Prostate gland (tissue), 2 donors: ENCODE data around the gene TP53I13. TPM values are rescaled to one million over a fixed set of nuclear protein-coding genes. Genes with fewer than 3 reads are reported as not detected.

Experiments
- DNase-seq: peaks from one replicate; pipeline ENCODE4 v3.0.0-alpha.2; 2019; ENCODE audit warnings: low spot score
- H3K27ac ChIP-seq, 2 donors: fragments of 200-600 bp; sonication (generic); 2 replicates each; pipeline ENCODE4 v1.5.1; 2017 to 2019
- H3K27me3 ChIP-seq: fragments of 200-600 bp; sonication (generic); replicated peaks from 2 replicates; pipeline ENCODE4 v1.5.1; 2019; ENCODE audit not compliant: insufficient read depth
- H3K36me3 ChIP-seq, 2 donors: fragments of 200-600 bp; sonication (generic); 1 replicate in 1 of 2; 2 replicates in 1 of 2; pipeline versions ENCODE4 v1.5.1 to v1.8.1; 2017 to 2019
- H3K4me1 ChIP-seq: fragments of 200-600 bp; sonication (generic); replicated peaks from 2 replicates; pipeline ENCODE4 v1.5.1; 2019
- H3K4me3 ChIP-seq, 2 donors: fragments of 200-600 bp; sonication (generic); 2 replicates each; pipeline ENCODE4 v1.5.1; 2017 to 2019
- H3K9me3 ChIP-seq: fragments of 200-600 bp; sonication (generic); 2 replicates; pipeline ENCODE4 v1.5.1; 2017
- POLR2A ChIP-seq: fragments of 450-650 bp; IDR thresholded peaks from one replicate; pipeline ENCODE4 v1.6.1; 2016; ENCODE audit warnings: antibody characterized with exemption, mild to moderate bottlenecking
- POLR2AphosphoS5 ChIP-seq: sonication (generic); formaldehyde crosslinking; IDR thresholded peaks from one replicate; pipeline ENCODE4 v1.6.1; 2017; ENCODE audit warnings: antibody characterized with exemption
- WGBS: methylation state at CpG from one replicate; pipeline ENCODE4 v1.1.5; 2018; 5-methylcytosine and 5-hydroxymethylcytosine counted together
- intact Hi-C: fragments of 100-400 bp; cut with DNase I; formaldehyde crosslinking; loops from one replicate; pipeline ENCODE4 v1.14.2; 2022
- total RNA-seq, 2 donors: library from RNA; depleted of rRNA; stranded (reverse); fragments of >200 nt; gene quantifications; one replicate each; pipeline ENCODE4 v1.1.0, GENCODE V29; 2016
- TF ChIP-seq, protein P1 (sequence below), 4 experiments: fragments of 200-600 bp in 2 of 4; fragments of 450-650 bp in 2 of 4; sonication (generic) in 2 of 4; IDR thresholded peaks; 1 replicate in 3 of 4; 2 replicates in 1 of 4; pipeline ENCODE4 v1.5.1; 2016 to 2019; ENCODE audit warnings: antibody characterized with exemption in 4 of 4, mild to moderate bottlenecking in 2 of 4, moderate library complexity in 2 of 4

The TP53I13 gene
- total RNA-seq, 2 donors from 2014 or later, result 52.5 to 82.0 TPM

DNA sequence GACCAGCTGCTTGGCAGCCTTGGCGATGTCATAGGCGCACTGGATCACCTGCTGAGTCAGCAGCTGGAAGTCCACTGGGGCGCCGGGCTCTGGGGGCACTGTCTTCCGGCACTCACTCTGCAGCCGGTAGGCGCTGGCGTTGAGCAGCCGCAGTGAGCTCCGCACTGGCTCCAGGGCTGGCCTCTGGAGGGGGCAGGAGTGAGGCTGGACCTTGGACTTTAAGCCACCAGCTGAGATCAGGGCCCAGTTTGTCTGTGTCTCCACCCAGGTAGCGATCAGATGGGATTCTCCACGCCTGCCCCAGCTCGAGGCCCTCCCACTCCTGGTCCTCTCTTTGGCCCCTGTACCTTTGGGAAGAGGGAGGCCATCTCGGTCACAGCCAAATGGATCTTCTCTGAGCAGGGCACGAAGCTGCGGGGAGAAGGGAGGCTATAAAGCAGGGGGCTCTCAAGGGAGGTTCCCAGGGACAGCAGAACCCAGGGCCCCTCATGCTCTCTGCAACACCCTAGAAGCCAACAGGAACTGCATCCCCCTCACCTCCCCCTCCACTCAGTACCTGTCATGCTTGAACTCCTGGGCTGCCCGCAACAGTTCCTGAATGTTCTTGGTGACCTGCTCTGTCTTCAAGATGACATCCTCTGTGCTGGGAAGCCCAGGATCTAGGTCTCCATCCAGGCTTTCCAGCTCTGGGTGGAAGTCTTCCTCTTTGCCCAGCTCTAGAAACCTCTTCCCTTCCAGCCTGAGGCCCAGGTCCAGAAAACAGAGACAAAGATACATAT is 6.4 kb downstream of the TP53I13 start:
- peaks cover 7 to 23% of the 10 kb centered on the region in 2 donors for H3K36me3 ChIP-seq
- no peaks in the 10 kb centered on the region for H3K4me1 ChIP-seq
- H3K27me3 ChIP-seq, result no peaks in the 10 kb centered on the region
- intact Hi-C loops, result no loop called here
- 80% methylated on average over 17 of the region's 17 CpGs for WGBS
- no peak for DNase-seq
- H3K9me3 ChIP-seq, result no peaks in the 10 kb centered on the region
- TF ChIP-seq, protein P1, sequence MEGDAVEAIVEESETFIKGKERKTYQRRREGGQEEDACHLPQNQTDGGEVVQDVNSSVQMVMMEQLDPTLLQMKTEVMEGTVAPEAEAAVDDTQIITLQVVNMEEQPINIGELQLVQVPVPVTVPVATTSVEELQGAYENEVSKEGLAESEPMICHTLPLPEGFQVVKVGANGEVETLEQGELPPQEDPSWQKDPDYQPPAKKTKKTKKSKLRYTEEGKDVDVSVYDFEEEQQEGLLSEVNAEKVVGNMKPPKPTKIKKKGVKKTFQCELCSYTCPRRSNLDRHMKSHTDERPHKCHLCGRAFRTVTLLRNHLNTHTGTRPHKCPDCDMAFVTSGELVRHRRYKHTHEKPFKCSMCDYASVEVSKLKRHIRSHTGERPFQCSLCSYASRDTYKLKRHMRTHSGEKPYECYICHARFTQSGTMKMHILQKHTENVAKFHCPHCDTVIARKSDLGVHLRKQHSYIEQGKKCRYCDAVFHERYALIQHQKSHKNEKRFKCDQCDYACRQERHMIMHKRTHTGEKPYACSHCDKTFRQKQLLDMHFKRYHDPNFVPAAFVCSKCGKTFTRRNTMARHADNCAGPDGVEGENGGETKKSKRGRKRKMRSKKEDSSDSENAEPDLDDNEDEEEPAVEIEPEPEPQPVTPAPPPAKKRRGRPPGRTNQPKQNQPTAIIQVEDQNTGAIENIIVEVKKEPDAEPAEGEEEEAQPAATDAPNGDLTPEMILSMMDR (IDR thresholded peaks at IDR 0.05), result no peak
- TF ChIP-seq POLR2AphosphoS5 (no peak), POLR2A (no peak)
- no peak overlapping the region for H3K27ac ChIP-seq
- no peak overlapping the region for H3K4me3 ChIP-seq

DNA sequence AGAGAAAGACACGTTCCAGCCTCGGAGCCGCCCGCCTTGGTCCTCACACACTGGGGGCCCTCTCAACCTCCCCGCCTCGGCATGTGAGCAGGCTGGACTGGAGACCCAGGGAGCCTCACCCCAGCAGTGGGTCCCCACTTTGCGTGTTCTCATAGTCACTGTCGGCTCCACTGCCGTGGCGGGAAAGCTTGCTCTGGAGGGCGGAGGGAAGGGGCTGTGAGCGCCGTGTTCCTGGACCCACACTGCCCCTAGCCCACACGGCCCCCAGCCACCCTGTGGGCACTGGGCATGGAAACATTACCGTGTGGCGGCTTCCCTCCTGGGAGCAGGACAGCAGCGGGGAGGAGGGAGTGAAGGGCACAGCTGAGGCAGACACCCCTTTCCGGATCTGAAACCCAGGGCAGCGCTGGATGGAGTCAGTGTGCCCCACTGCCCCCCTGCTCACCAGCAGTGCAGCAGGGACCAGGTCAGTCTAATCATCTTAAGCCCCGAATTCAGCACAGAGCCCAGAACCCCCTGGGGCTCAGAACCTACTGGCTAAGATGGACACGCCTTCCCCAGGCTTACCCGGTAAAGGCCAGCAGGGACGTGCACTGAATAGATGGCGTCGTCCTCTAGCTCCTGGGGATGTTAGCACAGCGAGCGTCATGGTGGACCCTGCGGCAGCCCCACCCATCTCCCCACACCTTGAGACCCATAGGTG is 7.2 kb downstream of the TP53I13 start:
- no peaks in the 10 kb centered on the region for H3K9me3 ChIP-seq
- H3K4me3 ChIP-seq, result no peak overlapping the region
- H3K4me1 ChIP-seq, result no peaks in the 10 kb centered on the region
- no peaks in the 10 kb centered on the region for H3K27me3 ChIP-seq
- no peak for TF ChIP-seq POLR2A
- TF ChIP-seq, protein P1 (IDR thresholded peaks at IDR 0.05), result no peak
- TF ChIP-seq POLR2AphosphoS5, result no peak
- H3K27ac ChIP-seq, result no peak overlapping the region
- DNase-seq, result no peak
- 84% methylated on average over 28 of the region's 28 CpGs for WGBS
- intact Hi-C loops, result no loop called here
- H3K36me3 ChIP-seq, result peaks cover 7 to 23% of the 10 kb centered on the region in 2 donors

DNA sequence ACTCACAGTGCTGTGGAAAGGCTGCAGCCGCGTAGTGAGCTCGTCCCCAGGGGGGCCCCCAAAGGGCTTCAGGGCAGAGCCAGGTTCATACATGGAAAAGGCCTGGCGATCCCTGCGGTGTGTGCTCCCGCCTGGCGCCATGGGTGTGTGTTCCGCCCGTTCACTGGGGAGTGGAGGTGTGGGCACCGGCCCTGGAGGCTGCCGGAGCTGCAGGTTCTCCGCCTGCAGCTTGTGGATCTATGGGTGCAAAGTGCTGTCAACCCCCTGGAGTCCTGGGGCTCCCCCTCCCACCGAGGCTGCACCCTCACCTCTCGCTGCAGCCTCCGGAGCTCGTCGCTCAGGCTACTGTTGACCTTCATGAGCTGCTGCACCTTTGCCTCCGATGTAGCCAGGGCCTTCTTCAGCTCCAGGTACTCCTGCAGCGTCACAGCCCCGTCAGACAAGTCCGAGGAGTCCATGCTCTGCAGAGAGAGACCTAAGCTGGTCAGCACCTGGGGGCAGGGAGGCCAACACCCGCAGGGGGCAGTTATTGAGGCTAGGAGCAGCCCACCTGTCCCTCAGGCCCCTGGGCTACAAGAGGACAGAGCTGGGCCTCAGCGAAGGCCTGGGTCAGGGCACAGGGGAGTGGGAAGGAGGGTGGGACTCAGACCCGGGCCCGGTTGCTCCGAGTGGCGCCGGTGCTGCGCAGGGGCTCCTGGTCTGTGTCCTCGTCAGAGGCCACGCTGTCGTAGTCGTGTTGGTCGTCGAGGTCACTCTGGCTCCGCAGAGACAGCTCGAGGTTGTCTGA is 7.9 kb downstream of the TP53I13 start:
- peaks cover 7 to 23% of the 10 kb centered on the region in 2 donors for H3K36me3 ChIP-seq
- no peaks in the 10 kb centered on the region for H3K4me1 ChIP-seq
- no peaks in the 10 kb centered on the region for H3K9me3 ChIP-seq
- H3K27me3 ChIP-seq, result no peaks in the 10 kb centered on the region
- DNase-seq, result no peak
- TF ChIP-seq POLR2A, result no peak
- TF ChIP-seq, protein P1 (IDR thresholded peaks at IDR 0.05), result no peak
- no peak for TF ChIP-seq POLR2AphosphoS5
- H3K4me3 ChIP-seq, result no peak overlapping the region
- intact Hi-C loops, result no loop called here
- 92% methylated on average over 36 of the region's 37 CpGs for WGBS
- no peak overlapping the region for H3K27ac ChIP-seq

DNA sequence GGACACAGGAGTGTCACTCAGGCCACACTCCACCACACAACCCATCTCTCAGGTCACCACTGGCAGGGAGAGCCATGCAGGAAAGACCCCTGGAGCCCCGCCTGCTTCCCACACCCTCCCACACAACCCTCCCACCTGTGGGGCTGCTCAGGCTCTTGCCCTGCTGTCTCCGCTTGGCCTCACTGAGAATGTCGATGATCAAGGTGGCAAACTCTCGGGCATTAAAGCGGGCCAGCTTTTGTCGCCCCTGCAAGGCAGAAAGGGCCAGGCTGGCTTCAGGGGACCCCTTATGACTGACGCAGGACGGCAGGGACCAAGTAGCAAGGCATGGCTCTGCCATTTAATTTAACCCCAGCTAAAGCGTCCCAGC is 8.5 kb downstream of the TP53I13 start:
- Histone ChIP-seq H3K27ac (no peak overlapping the region), H3K9me3 (no peaks in the 10 kb centered on the region), H3K27me3 (no peaks in the 10 kb centered on the region), H3K36me3 (peaks cover 7 to 23% of the 10 kb centered on the region in 2 donors), H3K4me1 (no peaks in the 10 kb centered on the region), H3K4me3 (no peak overlapping the region)
- no peak for DNase-seq
- TF ChIP-seq POLR2AphosphoS5 (no peak), POLR2A (no peak)
- TF ChIP-seq, protein P1 (IDR thresholded peaks at IDR 0.05), result no peak
- intact Hi-C loops, result no loop called here
- WGBS, result 94% methylated on average over 9 of the region's 9 CpGs
